CD14-positive monocyte (primary cell): ENCODE data around the gene ITK. TPM values are rescaled to one million over a fixed set of nuclear protein-coding genes. Genes with fewer than 3 reads are reported as not detected.
A peak's percentile ranks its signal among the peaks of the same experiment; 100 is the strongest.

Source experiments
- DNase-seq, 3 donors: peaks; one replicate each; pipeline ENCODE4 v3.0.0-alpha.2; 2011 to 2022
- H2AFZ ChIP-seq: 2 replicates; pipeline ENCODE4 v1.6.0; 2012; ENCODE audit warnings: mild to moderate bottlenecking, low read depth, low read length, inconsistent platforms; ENCODE audit not compliant: insufficient read depth, poor library complexity, severe bottlenecking
- H3K27ac ChIP-seq, 2 donors: 1 replicate in 1 of 2; 2 replicates in 1 of 2; pipeline ENCODE4 v1.5.1; 2012 to 2013; ENCODE audit warnings: low read length in 2 of 2, control low read depth in 1 of 2, inconsistent platforms in 1 of 2, low read depth in 1 of 2, mild to moderate bottlenecking in 1 of 2
- H3K27me3 ChIP-seq, 2 donors: one replicate each; pipeline versions ENCODE4 v1.6.0 to v1.6.1; 2011 to 2013; ENCODE audit warnings: low read length in 2 of 2; ENCODE audit not compliant: control insufficient read depth in 2 of 2, insufficient read depth in 2 of 2
- H3K36me3 ChIP-seq, 2 donors: replicated peaks in 1 of 2; 1 replicate in 1 of 2; 2 replicates in 1 of 2; pipeline versions ENCODE4 v1.5.1 to v1.6.1; 2012 to 2013; ENCODE audit warnings: low read length in 2 of 2, control low read depth in 1 of 2, inconsistent platforms in 1 of 2, mild to moderate bottlenecking in 1 of 2; ENCODE audit not compliant: insufficient read depth in 2 of 2, control insufficient read depth in 1 of 2
- H3K4me1 ChIP-seq, 2 donors: 1 replicate in 1 of 2; 2 replicates in 1 of 2; pipeline versions ENCODE4 v1.5.1 to v1.6.1; 2012 to 2013; ENCODE audit warnings: low read length in 2 of 2, control low read depth in 1 of 2, inconsistent platforms in 1 of 2, mild to moderate bottlenecking in 1 of 2, moderate library complexity in 1 of 2; ENCODE audit not compliant: insufficient read depth in 2 of 2, control insufficient read depth in 1 of 2
- H3K4me2 ChIP-seq: replicated peaks from 2 replicates; pipeline ENCODE3; 2012; ENCODE audit warnings: low read length, moderate library complexity, mild to moderate bottlenecking; ENCODE audit not compliant: poor library complexity, severe bottlenecking; ENCODE audit errors: extremely low read depth
- H3K4me3 ChIP-seq, 3 experiments: fragments of 200-600 bp in 1 of 3; sonication (generic) in 1 of 3; replicated peaks in 1 of 3; 1 replicate in 2 of 3; 2 replicates in 1 of 3; pipeline ENCODE4 v1.5.1; 2011 to 2013; ENCODE audit warnings: low read length in 3 of 3, mild to moderate bottlenecking in 3 of 3, control low read depth in 2 of 3, low read depth in 2 of 3, inconsistent platforms in 1 of 3, moderate library complexity in 1 of 3
- H3K79me2 ChIP-seq: 2 replicates; pipeline ENCODE4 v1.6.0; 2012; ENCODE audit warnings: mild to moderate bottlenecking, control low read depth, inconsistent platforms, low read length, moderate library complexity; ENCODE audit not compliant: insufficient read depth
- H3K9ac ChIP-seq: 2 replicates; pipeline ENCODE4 v1.6.0; 2017; ENCODE audit warnings: low read length, mild to moderate bottlenecking; ENCODE audit not compliant: insufficient read depth, poor library complexity, severe bottlenecking
- H3K9me3 ChIP-seq, 2 donors: replicated peaks in 1 of 2; 1 replicate in 1 of 2; 2 replicates in 1 of 2; pipeline versions ENCODE4 v1.5.1 to v1.6.1; 2012 to 2013; ENCODE audit warnings: low read length in 2 of 2, control low read depth in 1 of 2; ENCODE audit not compliant: control insufficient read depth in 1 of 2, insufficient read depth in 1 of 2
- H4K20me1 ChIP-seq: 2 replicates; pipeline ENCODE4 v1.6.0; 2012; ENCODE audit warnings: mild to moderate bottlenecking, low read length, control low read depth, moderate library complexity; ENCODE audit not compliant: insufficient read depth
- H3K27ac Mint-ChIP-seq, 7 donors: one replicate each; pipeline ENCODE4 v1.8.0; 2020; ENCODE audit warnings: mild to moderate bottlenecking in 7 of 7, mixed read lengths in 7 of 7, moderate library complexity in 6 of 7, inconsistent platforms in 2 of 7
- H3K27me3 Mint-ChIP-seq, 3 donors: one replicate each; pipeline ENCODE4 v1.8.0; 2021 to 2022; ENCODE audit warnings: low read depth in 3 of 3, mild to moderate bottlenecking in 3 of 3, mixed read lengths in 3 of 3, moderate library complexity in 3 of 3, inconsistent platforms in 1 of 3
- H3K36me3 Mint-ChIP-seq, 2 donors: one replicate each; pipeline ENCODE4 v1.8.0; 2020; ENCODE audit warnings: mixed read lengths in 2 of 2, inconsistent platforms in 1 of 2, mild to moderate bottlenecking in 1 of 2
- H3K4me1 Mint-ChIP-seq: one replicate; pipeline ENCODE4 v1.8.0; 2020; ENCODE audit warnings: mild to moderate bottlenecking, mixed read lengths
- H3K4me3 Mint-ChIP-seq, 2 donors: one replicate each; pipeline ENCODE4 v1.8.0; 2020; ENCODE audit warnings: mild to moderate bottlenecking in 2 of 2, mixed read lengths in 2 of 2, moderate library complexity in 1 of 2
- H3K9me3 Mint-ChIP-seq, 7 donors: one replicate each; pipeline ENCODE4 v1.8.0; 2020 to 2022; ENCODE audit warnings: mixed read lengths in 7 of 7, mild to moderate bottlenecking in 6 of 7, moderate library complexity in 6 of 7, inconsistent platforms in 2 of 7
- WGBS: methylation state at CpG from one replicate; pipeline ENCODE4 v1.1.5; 2013; ENCODE audit warnings: missing lambda C conversion rate; ENCODE audit not compliant: insufficient coverage; 5-methylcytosine and 5-hydroxymethylcytosine counted together
- intact Hi-C, 2 donors: fragments of 100-400 bp; cut with micrococcal nuclease; formaldehyde crosslinking; loops; one replicate each; pipeline versions ENCODE4 v1.15.0 to v1.15.1; 2023
- polyA plus RNA-seq, 3 donors: library from polyadenylated mRNA; depleted of rRNA in 1 of 3; unstranded in 2 of 3; stranded (reverse) in 1 of 3; fragments of 300-500 nt in 2 of 3; fragments of >200 nt in 1 of 3; fragmentation: Illumina TruSeq in 2 of 3; gene quantifications; 1 replicate in 2 of 3; 2 replicates in 1 of 3; pipeline ENCODE4 v1.2.3, GENCODE V29; 2012 to 2021
- TF ChIP-seq, protein P1 (sequence below): fragments of 200-600 bp; IDR thresholded peaks from one replicate; pipeline ENCODE4 v1.8.0; 2022; ENCODE audit warnings: antibody characterized with exemption, mild to moderate bottlenecking

ITK gene
- polyA plus RNA-seq, 3 donors = 0.03 to 0.60 (median 0.39) TPM

DNA sequence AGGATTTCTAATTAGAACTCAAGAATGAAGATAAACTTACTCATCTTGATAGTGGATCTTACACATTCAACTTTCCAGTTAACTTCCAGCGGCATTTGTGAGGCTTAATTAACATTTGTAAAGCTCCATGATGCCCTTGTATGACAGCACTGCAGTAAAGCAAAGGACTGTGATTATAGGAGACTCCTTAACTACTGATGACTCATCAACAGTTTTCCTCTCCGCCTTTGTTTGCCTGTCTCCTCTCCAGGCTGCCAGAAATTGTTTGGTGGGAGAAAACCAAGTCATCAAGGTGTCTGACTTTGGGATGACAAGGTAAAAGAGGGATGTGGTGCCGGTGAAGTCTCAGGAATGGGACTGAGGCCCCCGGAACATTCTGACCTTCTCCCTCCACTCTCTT is 64.8 kb downstream of the ITK start:
- Histone ChIP-seq H3K9ac (no peak overlapping the region), H3K27me3 (no peaks in the 10 kb centered on the region), H3K4me2 (no peak overlapping the region), H3K9me3 (no peaks in the 10 kb centered on the region), H2AFZ (peak overlapping the region; percentile 7), H3K36me3 (no peaks in the 10 kb centered on the region), H4K20me1 (no peaks in the 10 kb centered on the region), H3K4me1 (peaks cover 16 to 21% of the 10 kb centered on the region in 2 donors), H3K27ac (no peak overlapping the region), H3K4me3 (no peak overlapping the region), H3K79me2 (no peaks in the 10 kb centered on the region)
- Mint-ChIP-seq H3K9me3 (peaks cover 0 to 2% (median 0%) of the 10 kb centered on the region in 7 donors), H3K36me3 (no peaks in the 10 kb centered on the region), H3K27me3 (peaks cover 0 to 2% (median 2%) of the 10 kb centered on the region in 3 donors), H3K4me1 (peaks cover 17% of the 10 kb centered on the region), H3K4me3 (no peak overlapping the region), H3K27ac (no peak overlapping the region)
- intact Hi-C loops = no loop called here
- 100% methylated on average over 2 of the region's 4 CpGs for WGBS
- TF ChIP-seq, protein P1, sequence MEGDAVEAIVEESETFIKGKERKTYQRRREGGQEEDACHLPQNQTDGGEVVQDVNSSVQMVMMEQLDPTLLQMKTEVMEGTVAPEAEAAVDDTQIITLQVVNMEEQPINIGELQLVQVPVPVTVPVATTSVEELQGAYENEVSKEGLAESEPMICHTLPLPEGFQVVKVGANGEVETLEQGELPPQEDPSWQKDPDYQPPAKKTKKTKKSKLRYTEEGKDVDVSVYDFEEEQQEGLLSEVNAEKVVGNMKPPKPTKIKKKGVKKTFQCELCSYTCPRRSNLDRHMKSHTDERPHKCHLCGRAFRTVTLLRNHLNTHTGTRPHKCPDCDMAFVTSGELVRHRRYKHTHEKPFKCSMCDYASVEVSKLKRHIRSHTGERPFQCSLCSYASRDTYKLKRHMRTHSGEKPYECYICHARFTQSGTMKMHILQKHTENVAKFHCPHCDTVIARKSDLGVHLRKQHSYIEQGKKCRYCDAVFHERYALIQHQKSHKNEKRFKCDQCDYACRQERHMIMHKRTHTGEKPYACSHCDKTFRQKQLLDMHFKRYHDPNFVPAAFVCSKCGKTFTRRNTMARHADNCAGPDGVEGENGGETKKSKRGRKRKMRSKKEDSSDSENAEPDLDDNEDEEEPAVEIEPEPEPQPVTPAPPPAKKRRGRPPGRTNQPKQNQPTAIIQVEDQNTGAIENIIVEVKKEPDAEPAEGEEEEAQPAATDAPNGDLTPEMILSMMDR = no peak
- no peak for DNase-seq

DNA sequence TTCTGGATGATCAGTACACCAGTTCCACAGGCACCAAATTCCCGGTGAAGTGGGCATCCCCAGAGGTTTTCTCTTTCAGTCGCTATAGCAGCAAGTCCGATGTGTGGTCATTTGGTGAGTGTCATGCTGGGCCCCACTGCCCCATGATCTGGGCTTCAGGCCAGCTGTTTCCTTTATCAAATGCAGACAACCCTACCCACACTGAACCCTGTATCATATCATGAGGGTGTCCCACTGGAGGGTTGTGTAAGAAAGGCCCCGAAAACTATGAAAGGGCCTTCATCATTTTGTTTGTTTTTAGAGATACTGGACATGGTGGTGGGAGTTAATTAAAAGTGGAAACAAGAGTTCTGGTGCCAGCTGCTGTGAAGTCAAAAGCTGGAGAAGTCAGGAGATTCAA is 65.2 kb downstream of the ITK start:
- no peaks in the 10 kb centered on the region for H3K9me3 ChIP-seq
- H3K36me3 Mint-ChIP-seq = no peaks in the 10 kb centered on the region
- no peak overlapping the region for H3K4me3 ChIP-seq
- TF ChIP-seq, protein P1 = no peak
- peak overlapping the region; percentile 7 for H2AFZ ChIP-seq
- no peak overlapping the region for H3K4me3 Mint-ChIP-seq
- H3K27ac ChIP-seq = no peak overlapping the region
- no peak overlapping the region for H3K9ac ChIP-seq
- H3K9me3 Mint-ChIP-seq = peaks cover 0 to 2% (median 0%) of the 10 kb centered on the region in 7 donors
- no peak for DNase-seq
- no peak overlapping the region for H3K4me2 ChIP-seq
- no peaks in the 10 kb centered on the region for H3K36me3 ChIP-seq
- no peak overlapping the region for H3K27ac Mint-ChIP-seq
- H3K79me2 ChIP-seq = no peaks in the 10 kb centered on the region
- intact Hi-C loops = no loop called here
- H4K20me1 ChIP-seq = no peaks in the 10 kb centered on the region
- peaks cover 16 to 21% of the 10 kb centered on the region in 2 donors for H3K4me1 ChIP-seq
- peaks cover 0 to 2% (median 2%) of the 10 kb centered on the region in 3 donors for H3K27me3 Mint-ChIP-seq
- H3K27me3 ChIP-seq = no peaks in the 10 kb centered on the region
- H3K4me1 Mint-ChIP-seq = peaks cover 17% of the 10 kb centered on the region
- 100% methylated on average over 1 of the region's 4 CpGs for WGBS
